ENCODE data around the gene ATE1. TPM values are rescaled to one million over a fixed set of nuclear protein-coding genes. Genes with fewer than 3 reads are reported as not detected.

The ATE1 gene
- total RNA-seq, 6 donors from 2014 or later: 13.5 to 27.9 (median 21.8) TPM

DNA sequence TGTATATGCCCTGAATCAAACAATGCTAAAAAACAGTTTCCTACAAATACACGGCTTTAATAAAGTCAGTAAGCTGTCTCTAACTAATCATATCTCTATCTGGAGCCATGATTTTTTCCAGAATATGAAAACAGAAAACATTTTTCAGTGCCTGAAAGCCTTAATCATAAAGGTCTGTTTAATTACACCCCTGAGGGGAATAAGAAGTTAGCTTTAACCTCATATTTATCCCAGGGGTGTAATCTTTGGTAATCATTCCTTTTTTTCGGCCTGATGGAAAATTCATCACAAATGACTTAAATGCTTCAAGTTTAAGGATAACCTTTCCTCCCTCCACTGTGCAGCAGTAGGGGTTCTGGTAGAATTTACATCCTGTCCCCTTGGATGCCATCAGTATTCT lies 124.2 kb downstream of the ATE1 start:
- Histone ChIP-seq H3K27me3 (no peaks in the 10 kb centered on the region), H3K4me3 (no peak overlapping the region), H3K9me3 (no peaks in the 10 kb centered on the region), H3K36me3 (peaks cover 0 to 3% (median 0%) of the 10 kb centered on the region in 4 donors), H3K27ac (no peak overlapping the region), H3K4me1 (no peaks in the 10 kb centered on the region)
- DNase-seq: no peak
- 93 to 96% methylated on average over 2 of the region's 2 CpGs for WGBS, 2 donors
- TF ChIP-seq POLR2AphosphoS5 (IDR thresholded peaks at IDR 0.05) (no peak), POLR2A (IDR thresholded peaks at IDR 0.05) (no peak), CTCF (IDR thresholded peaks at IDR 0.05) (no peak), EP300 (IDR thresholded peaks at IDR 0.05) (no peak)
- no peak for ATAC-seq (ENCODE audit: low FRiP score in 2 of 2)

- Histone ChIP-seq H3K4me3 (no peak overlapping the region), H3K27ac (no peak overlapping the region), H3K27me3 (no peaks in the 10 kb centered on the region), H3K36me3 (no peaks in the 10 kb centered on the region), H3K4me1 (no peaks in the 10 kb centered on the region), H3K9me3 (no peaks in the 10 kb centered on the region)
- WGBS, 2 donors: 96% methylated on average over 2 of the region's 2 CpGs
- no peak for ATAC-seq (ENCODE audit: low FRiP score in 2 of 2)
- DNase-seq: no peak
- TF ChIP-seq CTCF (IDR thresholded peaks at IDR 0.05): no peak
- no peak for TF ChIP-seq POLR2A (IDR thresholded peaks at IDR 0.05)
- TF ChIP-seq POLR2AphosphoS5 (IDR thresholded peaks at IDR 0.05): no peak
- TF ChIP-seq EP300 (IDR thresholded peaks at IDR 0.05): no peak
Observed at GRCh38 chr10:121800831-121801230, 127.0 kb downstream of the ATE1 start.

GRCh38 chr10:121800146-121800545 lies 127.7 kb downstream of the ATE1 start:
- ATAC-seq (ENCODE audit: low FRiP score in 2 of 2): no peak
- Histone ChIP-seq H3K27me3 (no peaks in the 10 kb centered on the region), H3K27ac (no peak overlapping the region), H3K9me3 (no peaks in the 10 kb centered on the region), H3K36me3 (no peaks in the 10 kb centered on the region), H3K4me3 (no peak overlapping the region), H3K4me1 (no peaks in the 10 kb centered on the region)
- TF ChIP-seq EP300 (IDR thresholded peaks at IDR 0.05) (no peak), POLR2AphosphoS5 (IDR thresholded peaks at IDR 0.05) (no peak), POLR2A (IDR thresholded peaks at IDR 0.05) (no peak), CTCF (IDR thresholded peaks at IDR 0.05) (no peak)
- 71 to 81% methylated on average over 3 of the region's 3 CpGs for WGBS, 2 donors
- DNase-seq: no peak

GRCh38 chr10:121797490-121797889 lies 130.3 kb downstream of the ATE1 start:
- no peak for ATAC-seq (ENCODE audit: low FRiP score in 2 of 2)
- H3K4me3 ChIP-seq: no peak overlapping the region

More at GRCh38 chr10:121797490-121797889, 130.3 kb downstream of the ATE1 start:
- Histone ChIP-seq H3K9me3 (no peaks in the 10 kb centered on the region), H3K27ac (no peak overlapping the region), H3K4me1 (no peaks in the 10 kb centered on the region), H3K27me3 (no peaks in the 10 kb centered on the region), H3K36me3 (no peaks in the 10 kb centered on the region)
- no peak for TF ChIP-seq POLR2AphosphoS5 (IDR thresholded peaks at IDR 0.05)
- TF ChIP-seq EP300 (IDR thresholded peaks at IDR 0.05): no peak
- no peak for TF ChIP-seq CTCF (IDR thresholded peaks at IDR 0.05)
- no peak for TF ChIP-seq POLR2A (IDR thresholded peaks at IDR 0.05)
- 78 to 86% methylated on average over 8 of the region's 8 CpGs for WGBS, 2 donors
- no peak for DNase-seq
